GM19193 (cell line): ENCODE data around the gene LPIN1.

Source experiments
- POLR2A ChIP-seq: IDR thresholded peaks from 4 replicates; pipeline ENCODE4 v1.6.1; 2011; ENCODE audit not compliant: insufficient read depth, insufficient read length; ENCODE audit errors: extremely low read depth

LPIN1 gene

GRCh38 chr2:11781602-11782001, 35.2 kb downstream of the LPIN1 start:
- no peak for TF ChIP-seq POLR2A

DNA sequence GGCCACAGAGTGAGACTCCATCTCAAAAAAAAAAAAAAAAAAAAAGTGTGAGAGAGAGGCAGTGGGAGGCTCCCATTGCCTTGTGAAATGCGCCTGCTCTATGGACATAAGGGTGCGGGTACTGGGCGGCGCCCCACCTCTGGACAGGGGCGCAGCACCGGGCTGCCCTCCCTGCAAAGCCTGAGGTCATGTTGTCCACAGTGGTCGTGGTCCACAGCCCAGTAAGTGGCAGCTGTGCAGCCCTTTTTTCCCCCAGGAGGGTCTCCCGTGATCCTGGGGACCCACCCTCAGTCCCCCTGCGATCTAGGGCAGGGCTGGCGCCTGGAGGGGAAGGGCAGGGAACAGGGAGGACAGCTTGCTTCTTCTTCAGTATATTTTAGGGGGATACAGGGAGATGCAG, 37.8 kb downstream of the LPIN1 start:
- TF ChIP-seq POLR2A: no peak

GRCh38 chr2:11784747-11785610, 38.5 kb downstream of the LPIN1 start:
- no peak for TF ChIP-seq POLR2A

DNA sequence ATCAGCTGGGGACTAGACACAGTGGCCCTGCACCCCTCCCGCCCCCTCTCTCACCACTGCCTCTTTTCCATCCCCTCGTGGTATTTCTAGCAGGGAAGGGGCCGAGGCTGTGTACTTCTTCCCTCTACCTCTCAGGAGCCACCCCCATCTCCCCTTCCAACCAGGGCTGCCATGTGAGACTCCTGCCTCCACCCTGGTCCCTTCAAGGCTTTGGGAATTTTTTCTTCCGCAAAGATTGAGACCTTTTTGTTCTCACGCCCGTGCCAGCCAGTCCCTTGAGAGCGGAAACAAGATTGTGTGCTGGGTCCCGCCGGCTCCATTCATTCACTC, 39.1 kb downstream of the LPIN1 start:
- no peak for TF ChIP-seq POLR2A

- TF ChIP-seq POLR2A: no peak
Observed at GRCh38 chr2:11786191-11786590, 39.8 kb downstream of the LPIN1 start.

DNA sequence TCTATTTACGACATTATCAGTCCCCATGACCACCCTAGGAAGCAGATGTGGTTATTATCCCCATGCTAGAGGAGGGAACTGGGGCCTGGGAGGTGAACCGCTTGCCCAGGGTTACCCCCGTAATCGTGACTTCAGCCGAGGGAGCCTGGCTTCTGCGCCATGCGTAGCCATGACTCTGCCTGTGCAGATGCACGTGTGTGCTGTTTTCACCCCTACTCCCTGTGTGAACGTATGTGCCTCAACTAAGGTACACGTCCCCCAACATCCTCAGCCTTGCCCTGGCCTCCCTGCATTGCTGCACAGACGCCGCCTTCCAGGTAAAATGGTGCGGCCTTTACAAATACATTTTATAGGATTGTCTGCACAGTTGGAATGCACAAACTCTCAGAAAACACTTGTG, 40.2 kb downstream of the LPIN1 start:
- no peak for TF ChIP-seq POLR2A

GRCh38 chr2:11787991-11788390, 41.6 kb downstream of the LPIN1 start:
- TF ChIP-seq POLR2A: no peak

DNA sequence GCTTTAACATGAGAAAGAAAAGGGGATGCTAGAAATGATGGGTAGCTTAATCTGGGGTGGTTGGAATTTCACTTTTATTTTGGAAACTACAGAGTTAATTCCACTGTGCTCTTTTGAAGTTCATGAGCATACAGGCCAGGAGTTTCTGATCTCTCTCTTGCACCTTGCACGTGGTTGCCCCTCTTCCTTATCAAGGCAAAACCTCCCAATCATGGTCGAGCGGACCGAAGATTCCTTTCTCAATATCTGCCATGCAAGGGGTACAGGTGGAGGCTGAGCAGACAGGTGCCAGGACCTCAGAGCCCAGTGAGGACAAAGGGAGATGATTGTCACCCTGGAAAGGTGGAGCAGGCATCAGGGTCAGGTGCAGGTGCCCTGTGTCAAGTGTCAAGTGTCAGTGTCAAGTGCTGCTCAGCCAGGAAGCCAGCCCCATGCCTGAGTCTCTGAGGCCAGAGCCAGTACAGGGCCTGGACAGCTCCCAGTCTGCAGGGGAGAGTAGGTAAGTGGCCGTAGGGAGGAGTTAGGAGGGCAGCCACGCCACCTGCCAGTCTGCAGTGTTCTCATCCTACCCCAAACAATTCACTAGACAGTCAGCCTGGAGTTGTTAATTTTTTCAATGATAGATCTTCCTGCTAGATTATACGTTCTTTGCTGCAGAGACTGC, 42.2 kb downstream of the LPIN1 start:
- TF ChIP-seq POLR2A: no peak

DNA sequence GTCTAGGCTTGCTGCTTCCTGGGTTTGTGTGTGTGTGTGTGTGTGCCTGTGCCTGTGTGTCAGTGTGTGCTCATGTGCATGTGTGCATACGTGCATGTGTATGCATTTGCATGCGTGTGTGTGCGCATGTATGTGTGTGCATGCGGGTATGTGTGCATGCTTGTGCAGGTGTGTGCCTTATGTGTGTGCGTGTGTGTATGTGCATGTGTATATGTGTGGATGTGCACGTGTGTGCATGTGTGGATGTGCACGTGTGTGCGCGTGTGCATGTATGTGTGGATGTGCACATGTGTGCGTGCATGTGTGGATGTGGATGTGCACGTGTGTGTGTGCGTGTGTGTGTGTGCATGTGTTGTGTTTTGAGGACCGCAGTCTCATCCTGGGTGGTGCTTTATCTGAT, 42.8 kb downstream of the LPIN1 start:
- TF ChIP-seq POLR2A: no peak

GRCh38 chr2:11790228-11790627, 43.8 kb downstream of the LPIN1 start:
- no peak for TF ChIP-seq POLR2A

GRCh38 chr2:11795590-11795989, 49.2 kb downstream of the LPIN1 start:
- no peak for TF ChIP-seq POLR2A

- TF ChIP-seq POLR2A: no peak
Observed at GRCh38 chr2:11796190-11797171, 50.0 kb downstream of the LPIN1 start.

- no peak for TF ChIP-seq POLR2A
Observed at GRCh38 chr2:11797846-11798245, 51.4 kb downstream of the LPIN1 start.

- no peak for TF ChIP-seq POLR2A
Observed at GRCh38 chr2:11798701-11799435, 52.4 kb downstream of the LPIN1 start.
